Adrenal gland (tissue), 5 donors: Measurements from ENCODE around the gene COL20A1.

ENCODE experiments used
- POLR2A ChIP-seq, 2 donors: fragments of 450-650 bp; IDR thresholded peaks; one replicate each; pipeline ENCODE4 v1.6.1; 2017; ENCODE audit warnings: antibody characterized with exemption in 2 of 2, mild to moderate bottlenecking in 2 of 2, moderate library complexity in 1 of 2
- TF ChIP-seq, protein P1 (sequence below), 6 experiments: fragments of 450-650 bp in 4 of 6; fragments of 200-600 bp in 2 of 6; sonication (generic) in 1 of 6; IDR thresholded peaks; 1 replicate in 5 of 6; 2 replicates in 1 of 6; pipeline versions ENCODE4 v1.5.1 to v1.8.0; 2016 to 2021; ENCODE audit warnings: antibody characterized with exemption in 6 of 6, mild to moderate bottlenecking in 2 of 6, moderate library complexity in 1 of 6
- donor health status: DM: no; HTN: no; CAD: no.

DNA sequence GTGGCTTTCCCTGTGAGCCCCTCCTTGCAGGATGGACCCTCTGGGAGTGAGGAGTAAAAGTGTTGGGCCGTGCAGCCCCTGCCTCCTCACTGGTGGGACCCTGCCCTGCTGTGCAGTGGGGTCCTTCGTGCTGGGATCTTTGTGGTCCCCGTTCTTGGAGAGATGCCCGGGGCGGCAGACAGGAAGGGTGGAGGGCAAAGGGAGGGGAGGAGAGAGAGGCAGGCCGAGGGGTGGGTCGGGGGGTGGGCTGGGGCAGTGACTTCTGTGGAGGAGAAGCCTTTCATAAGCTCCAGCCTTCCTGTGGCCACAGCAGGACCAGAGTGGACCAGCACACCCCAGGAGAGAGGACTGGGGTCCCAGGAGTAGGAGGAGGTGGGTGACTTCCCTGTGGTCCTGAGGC is at the start of gene COL20A1:
- TF ChIP-seq, protein P1, sequence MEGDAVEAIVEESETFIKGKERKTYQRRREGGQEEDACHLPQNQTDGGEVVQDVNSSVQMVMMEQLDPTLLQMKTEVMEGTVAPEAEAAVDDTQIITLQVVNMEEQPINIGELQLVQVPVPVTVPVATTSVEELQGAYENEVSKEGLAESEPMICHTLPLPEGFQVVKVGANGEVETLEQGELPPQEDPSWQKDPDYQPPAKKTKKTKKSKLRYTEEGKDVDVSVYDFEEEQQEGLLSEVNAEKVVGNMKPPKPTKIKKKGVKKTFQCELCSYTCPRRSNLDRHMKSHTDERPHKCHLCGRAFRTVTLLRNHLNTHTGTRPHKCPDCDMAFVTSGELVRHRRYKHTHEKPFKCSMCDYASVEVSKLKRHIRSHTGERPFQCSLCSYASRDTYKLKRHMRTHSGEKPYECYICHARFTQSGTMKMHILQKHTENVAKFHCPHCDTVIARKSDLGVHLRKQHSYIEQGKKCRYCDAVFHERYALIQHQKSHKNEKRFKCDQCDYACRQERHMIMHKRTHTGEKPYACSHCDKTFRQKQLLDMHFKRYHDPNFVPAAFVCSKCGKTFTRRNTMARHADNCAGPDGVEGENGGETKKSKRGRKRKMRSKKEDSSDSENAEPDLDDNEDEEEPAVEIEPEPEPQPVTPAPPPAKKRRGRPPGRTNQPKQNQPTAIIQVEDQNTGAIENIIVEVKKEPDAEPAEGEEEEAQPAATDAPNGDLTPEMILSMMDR (IDR thresholded peaks at IDR 0.05): no peak
- no peak for TF ChIP-seq POLR2A (IDR thresholded peaks at IDR 0.05)
